Fibroblast of lung (primary cell): Measurements from ENCODE around the gene WDFY2.

Experiments used
- EZH2 ChIP-seq: IDR thresholded peaks from 2 replicates; pipeline ENCODE4 v1.5.1; 2012; ENCODE audit warnings: low read length, control low read depth, mild to moderate bottlenecking; ENCODE audit errors: missing control alignments
- TF ChIP-seq, protein P1 (sequence below), 2 donors: IDR thresholded peaks in 1 of 2; conservative IDR thresholded peaks in 1 of 2; 1 replicate in 1 of 2; 2 replicates in 1 of 2; pipeline ENCODE4 v1.5.1; 2011 to 2012; ENCODE audit warnings: low read length in 2 of 2, control low read depth in 1 of 2, inconsistent platforms in 1 of 2, low read depth in 1 of 2, mild to moderate bottlenecking in 1 of 2

DNA sequence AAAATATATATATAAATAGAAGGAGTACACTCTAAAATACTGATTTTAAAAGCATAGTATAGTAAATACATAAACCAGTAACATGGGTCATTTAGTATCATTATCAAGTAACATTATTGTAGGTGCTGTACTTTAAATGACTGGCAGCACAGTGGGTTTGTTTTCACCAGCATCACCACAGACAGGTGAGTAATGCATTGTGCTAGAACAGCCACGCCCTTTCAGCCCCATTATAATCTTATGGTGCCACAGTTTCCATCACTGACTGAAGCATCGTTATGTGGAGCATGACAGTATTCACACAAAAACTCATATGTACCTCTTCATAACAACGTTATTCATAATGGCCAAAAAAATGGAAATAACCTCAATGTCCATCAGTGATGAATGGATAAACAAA is 131.4 kb downstream of the WDFY2 start:
- TF ChIP-seq, protein P1, sequence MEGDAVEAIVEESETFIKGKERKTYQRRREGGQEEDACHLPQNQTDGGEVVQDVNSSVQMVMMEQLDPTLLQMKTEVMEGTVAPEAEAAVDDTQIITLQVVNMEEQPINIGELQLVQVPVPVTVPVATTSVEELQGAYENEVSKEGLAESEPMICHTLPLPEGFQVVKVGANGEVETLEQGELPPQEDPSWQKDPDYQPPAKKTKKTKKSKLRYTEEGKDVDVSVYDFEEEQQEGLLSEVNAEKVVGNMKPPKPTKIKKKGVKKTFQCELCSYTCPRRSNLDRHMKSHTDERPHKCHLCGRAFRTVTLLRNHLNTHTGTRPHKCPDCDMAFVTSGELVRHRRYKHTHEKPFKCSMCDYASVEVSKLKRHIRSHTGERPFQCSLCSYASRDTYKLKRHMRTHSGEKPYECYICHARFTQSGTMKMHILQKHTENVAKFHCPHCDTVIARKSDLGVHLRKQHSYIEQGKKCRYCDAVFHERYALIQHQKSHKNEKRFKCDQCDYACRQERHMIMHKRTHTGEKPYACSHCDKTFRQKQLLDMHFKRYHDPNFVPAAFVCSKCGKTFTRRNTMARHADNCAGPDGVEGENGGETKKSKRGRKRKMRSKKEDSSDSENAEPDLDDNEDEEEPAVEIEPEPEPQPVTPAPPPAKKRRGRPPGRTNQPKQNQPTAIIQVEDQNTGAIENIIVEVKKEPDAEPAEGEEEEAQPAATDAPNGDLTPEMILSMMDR (conservative IDR thresholded peaks at IDR 0.05 in 1 of 2, IDR thresholded peaks at IDR 0.05 in 1 of 2; ENCODE audit: low read depth in 1 of 2, low read length in 2 of 2) = no peak
- TF ChIP-seq EZH2 = no peak
